Activated CD4-positive, alpha-beta T cell treated with anti-CD3 and anti-CD28 coated beads for 36 hours (primary cell): ENCODE results near the gene CRTC3. TPM values are rescaled to one million over a fixed set of nuclear protein-coding genes. Genes with fewer than 3 reads are reported as not detected.

Experiments used
- ATAC-seq: fragments of 200-7000 bp; cut with Tn5 transposase; one replicate; pipeline ENCODE4 v1.10.0; 2021; ENCODE audit warnings: mild to moderate bottlenecking, moderate library complexity
- CTCF ChIA-PET: fragments of 350-600 bp; sonication (Branson Sonifier 250); formaldehyde crosslinking; loops from one replicate; lab custom pipeline; 2021; ENCODE audit warnings: antibody characterized with exemption; lab: Charles Lee
- POLR2A ChIA-PET: fragments of 350-600 bp; sonication (Branson Sonifier 250); formaldehyde crosslinking; loops from one replicate; lab custom pipeline; 2021; ENCODE audit warnings: antibody characterized with exemption, inconsistent platforms; lab: Charles Lee
- DNase-seq: peaks from one replicate; pipeline ENCODE4 v3.0.0-alpha.2; 2020
- H3K27ac Mint-ChIP-seq: one replicate; pipeline ENCODE4 v1.8.0; 2021; ENCODE audit warnings: mixed read lengths
- H3K27me3 Mint-ChIP-seq: one replicate; pipeline ENCODE4 v1.8.0; 2021; ENCODE audit warnings: mixed read lengths
- H3K36me3 Mint-ChIP-seq: one replicate; pipeline ENCODE4 v1.8.0; 2021; ENCODE audit warnings: low read depth, mixed read lengths
- H3K4me1 Mint-ChIP-seq: one replicate; pipeline ENCODE4 v1.8.0; 2021; ENCODE audit warnings: mixed read lengths
- H3K4me3 Mint-ChIP-seq: one replicate; pipeline ENCODE4 v1.8.0; 2021; ENCODE audit warnings: mild to moderate bottlenecking, moderate library complexity, mixed read lengths
- H3K9me3 Mint-ChIP-seq: one replicate; pipeline ENCODE4 v1.8.0; 2021; ENCODE audit warnings: low read depth, mixed read lengths
- intact Hi-C, 2 experiments: fragments of 100-400 bp; cut with DNase I in 1 of 2; cut with micrococcal nuclease in 1 of 2; formaldehyde crosslinking; loops; one replicate each; pipeline versions ENCODE4 v1.14.2 to v1.15.1; 2022 to 2024; cut with DNase I, micrococcal nuclease
- total RNA-seq, 2 experiments: library from RNA; stranded (reverse); gene quantifications; one replicate each; pipeline ENCODE4 v1.2.3, GENCODE V29; 2021

CRTC3 gene
- total RNA-seq, 2 experiments from 2014 or later: 32.4 to 36.2 TPM

- POLR2A ChIA-PET: no interaction called here
- no peak overlapping the region for H3K4me3 Mint-ChIP-seq
- no peak for DNase-seq
- H3K36me3 Mint-ChIP-seq: peaks cover 23% of the 10 kb centered on the region
- CTCF ChIA-PET: no interaction called here
- ATAC-seq: no peak
- intact Hi-C loops: no loop called here
- H3K27me3 Mint-ChIP-seq: no peaks in the 10 kb centered on the region
- H3K27ac Mint-ChIP-seq: no peak overlapping the region
- no peaks in the 10 kb centered on the region for H3K9me3 Mint-ChIP-seq
- peaks cover 66% of the 10 kb centered on the region for H3K4me1 Mint-ChIP-seq
Measured at GRCh38 chr15:90579213-90579612, 49.5 kb downstream of the CRTC3 start.

- intact Hi-C loops: no loop called here
- H3K4me1 Mint-ChIP-seq: peaks cover 57% of the 10 kb centered on the region
- POLR2A ChIA-PET: no interaction called here
Measured at GRCh38 chr15:90580099-90580498, 50.4 kb downstream of the CRTC3 start.

GRCh38 chr15:90580541-90580940 lies 50.8 kb downstream of the CRTC3 start:
- Mint-ChIP-seq H3K36me3 (peaks cover 20% of the 10 kb centered on the region), H3K4me1 (peaks cover 54% of the 10 kb centered on the region), H3K27me3 (no peaks in the 10 kb centered on the region), H3K4me3 (no peak overlapping the region), H3K9me3 (no peaks in the 10 kb centered on the region), H3K27ac (no peak overlapping the region)
- DNase-seq: no peak
- no peak for ATAC-seq
- CTCF ChIA-PET: interaction anchor here (0.7 to 1.0 kb wide), 3 partner anchors 9 to 41 kb away, joined by 3 to 4 read pairs (median 3); no protein-coding TSS in a partner anchor
- POLR2A ChIA-PET: no interaction called here
- intact Hi-C loops: no loop called here

More at GRCh38 chr15:90580099-90580498, 50.4 kb downstream of the CRTC3 start:
- CTCF ChIA-PET: interaction anchor here (0.6 to 1.0 kb wide), 3 partner anchors 9 to 117 kb away, joined by 3 to 4 read pairs (median 3); no protein-coding TSS in a partner anchor
- Mint-ChIP-seq H3K4me3 (no peak overlapping the region), H3K27me3 (no peaks in the 10 kb centered on the region), H3K9me3 (no peaks in the 10 kb centered on the region), H3K27ac (no peak overlapping the region), H3K36me3 (peaks cover 20% of the 10 kb centered on the region)
- ATAC-seq (no peak), DNase-seq (no peak)

GRCh38 chr15:90580946-90581345 lies 51.2 kb downstream of the CRTC3 start:
- ATAC-seq (no peak), DNase-seq (no peak)
- H3K4me3 Mint-ChIP-seq: no peak overlapping the region
- no peaks in the 10 kb centered on the region for H3K27me3 Mint-ChIP-seq
- no peaks in the 10 kb centered on the region for H3K9me3 Mint-ChIP-seq
- intact Hi-C loops: no loop called here
- H3K27ac Mint-ChIP-seq: peak overlapping the region; percentile 62
- ChIA-PET POLR2A (no interaction called here), CTCF (interaction anchor here (0.7 to 1.0 kb wide), 3 partner anchors 10 to 41 kb away, joined by 3 to 4 read pairs (median 3); no protein-coding TSS in a partner anchor)
- H3K4me1 Mint-ChIP-seq: peaks cover 54% of the 10 kb centered on the region
- peaks cover 21% of the 10 kb centered on the region for H3K36me3 Mint-ChIP-seq

- H3K27me3 Mint-ChIP-seq: no peaks in the 10 kb centered on the region
- intact Hi-C loops: no loop called here
- ChIA-PET POLR2A (no interaction called here), CTCF (interaction anchor here (1.2 to 1.6 kb wide), 3 partner anchors 13 to 340 kb away, joined by 3 to 5 read pairs (median 3); no protein-coding TSS in a partner anchor)
- no peaks in the 10 kb centered on the region for H3K9me3 Mint-ChIP-seq
- H3K4me3 Mint-ChIP-seq: peak overlapping the region; percentile 58
- peak overlapping the region; percentile 91 for H3K27ac Mint-ChIP-seq
- peaks cover 18% of the 10 kb centered on the region for H3K36me3 Mint-ChIP-seq
- ATAC-seq (peak; percentile 94), DNase-seq (peak; percentile 66)
- peaks cover 52% of the 10 kb centered on the region for H3K4me1 Mint-ChIP-seq
Measured at GRCh38 chr15:90581771-90582352, 52.1 kb downstream of the CRTC3 start.

- DNase-seq (no peak), ATAC-seq (no peak)
- H3K27ac Mint-ChIP-seq: no peak overlapping the region
- peaks cover 21% of the 10 kb centered on the region for H3K36me3 Mint-ChIP-seq
- POLR2A ChIA-PET: interaction anchor here (0.7 kb wide), 1 partner anchor 10 kb away, joined by 3 read pairs; no protein-coding TSS in a partner anchor
- no peaks in the 10 kb centered on the region for H3K9me3 Mint-ChIP-seq
- H3K27me3 Mint-ChIP-seq: no peaks in the 10 kb centered on the region
- no peak overlapping the region for H3K4me3 Mint-ChIP-seq
- CTCF ChIA-PET: interaction anchor here (1.2 to 1.6 kb wide), 3 partner anchors 12 to 339 kb away, joined by 3 to 5 read pairs (median 3); no protein-coding TSS in a partner anchor
- intact Hi-C loops: no loop called here
- peaks cover 55% of the 10 kb centered on the region for H3K4me1 Mint-ChIP-seq
Measured at GRCh38 chr15:90582553-90582952, 52.8 kb downstream of the CRTC3 start.

- POLR2A ChIA-PET: interaction anchor here (0.7 kb wide), 1 partner anchor 11 kb away, joined by 3 read pairs; no protein-coding TSS in a partner anchor
- Mint-ChIP-seq H3K9me3 (no peaks in the 10 kb centered on the region), H3K27me3 (no peaks in the 10 kb centered on the region), H3K36me3 (peaks cover 26% of the 10 kb centered on the region), H3K4me3 (no peak overlapping the region), H3K27ac (peak overlapping the region; percentile 61), H3K4me1 (peaks cover 62% of the 10 kb centered on the region)
- intact Hi-C loops: no loop called here
- ATAC-seq (no peak), DNase-seq (no peak)
- CTCF ChIA-PET: interaction anchor here (0.6 to 1.6 kb wide), 3 partner anchors 52 to 338 kb away, joined by 3 read pairs; no protein-coding TSS in a partner anchor
Measured at GRCh38 chr15:90583471-90584252, 53.9 kb downstream of the CRTC3 start.

GRCh38 chr15:90584841-90585240 lies 55.1 kb downstream of the CRTC3 start:
- no peaks in the 10 kb centered on the region for H3K9me3 Mint-ChIP-seq
- H3K27me3 Mint-ChIP-seq: no peaks in the 10 kb centered on the region
- ATAC-seq (no peak), DNase-seq (no peak)
- CTCF ChIA-PET: interaction anchor here (0.9 to 1.6 kb wide), 3 partner anchors 11 to 265 kb away, joined by 3 to 4 read pairs (median 3); no protein-coding TSS in a partner anchor
- POLR2A ChIA-PET: interaction anchor here (0.5 to 0.6 kb wide), 2 partner anchors 119 to 443 kb away, joined by 3 to 6 read pairs; no protein-coding TSS in a partner anchor
- intact Hi-C loops: loop anchor here in 1 of 2 experiments (1.0 kb wide), 1 partner anchor 9 kb away; no protein-coding TSS in a partner anchor
- peaks cover 60% of the 10 kb centered on the region for H3K4me1 Mint-ChIP-seq
- no peak overlapping the region for H3K27ac Mint-ChIP-seq
- peaks cover 27% of the 10 kb centered on the region for H3K36me3 Mint-ChIP-seq
- H3K4me3 Mint-ChIP-seq: no peak overlapping the region

- Mint-ChIP-seq H3K27ac (no peak overlapping the region), H3K27me3 (no peaks in the 10 kb centered on the region), H3K36me3 (peaks cover 30% of the 10 kb centered on the region), H3K4me3 (no peak overlapping the region), H3K9me3 (no peaks in the 10 kb centered on the region), H3K4me1 (peaks cover 53% of the 10 kb centered on the region)
- intact Hi-C loops: loop anchor here in 1 of 2 experiments (1.0 kb wide), 1 partner anchor 8 kb away; no protein-coding TSS in a partner anchor
- ChIA-PET CTCF (interaction anchor here (0.6 to 1.7 kb wide), 4 partner anchors 9 to 52 kb away, joined by 3 read pairs; no protein-coding TSS in a partner anchor), POLR2A (interaction anchor here (0.6 kb wide), 2 partner anchors 62 to 309 kb away, joined by 3 read pairs; no protein-coding TSS in a partner anchor)
- ATAC-seq (no peak), DNase-seq (no peak)
Measured at GRCh38 chr15:90585863-90586262, 56.1 kb downstream of the CRTC3 start.

GRCh38 chr15:90586948-90587347 lies 57.2 kb downstream of the CRTC3 start:
- Mint-ChIP-seq H3K36me3 (peaks cover 31% of the 10 kb centered on the region), H3K27ac (peak overlapping the region; percentile 34), H3K4me1 (peaks cover 45% of the 10 kb centered on the region), H3K9me3 (no peaks in the 10 kb centered on the region), H3K4me3 (no peak overlapping the region), H3K27me3 (no peaks in the 10 kb centered on the region)
- DNase-seq (no peak), ATAC-seq (peak; percentile 43)
- ChIA-PET POLR2A (interaction anchor here (0.5 kb wide), 1 partner anchor 17 kb away, joined by 5 read pairs; no protein-coding TSS in a partner anchor), CTCF (interaction anchor here (0.7 to 1.7 kb wide), 8 partner anchors 11 to 300 kb away, joined by 3 to 4 read pairs (median 3); no protein-coding TSS in a partner anchor)
- intact Hi-C loops: no loop called here

GRCh38 chr15:90588427-90588826 lies 58.7 kb downstream of the CRTC3 start:
- DNase-seq: no peak
- Mint-ChIP-seq H3K4me3 (no peak overlapping the region), H3K36me3 (peaks cover 25% of the 10 kb centered on the region), H3K9me3 (no peaks in the 10 kb centered on the region), H3K27ac (peak overlapping the region; percentile 66), H3K27me3 (no peaks in the 10 kb centered on the region), H3K4me1 (peaks cover 46% of the 10 kb centered on the region)
- intact Hi-C loops: no loop called here
- CTCF ChIA-PET: no interaction called here
- ATAC-seq: peak; percentile 31
- POLR2A ChIA-PET: no interaction called here
